PC-3 (cell line): ENCODE results near the gene CHAC1. TPM values are rescaled to one million over a fixed set of nuclear protein-coding genes. Genes with fewer than 3 reads are reported as not detected.

Experiments
- ATAC-seq: fragments of 200-7000 bp; cut with Tn5 transposase; 2 replicates; pipeline ENCODE4 v1.9.1; 2020; ENCODE audit warnings: mild to moderate bottlenecking, moderate library complexity
- BruUV-seq: library from RNA; stranded (reverse); fragments of 400-500 nt; replicated peaks from 2 replicates; lab custom pipeline; 2021; lab: Mats Ljungman, UMichigan
- CTCF ChIA-PET: fragments of 300-600 bp; sonication (Branson Sonifier 250); formaldehyde crosslinking; loops from one replicate; lab custom pipeline; 2022; ENCODE audit warnings: antibody characterized with exemption; lab: Charles Lee
- POLR2A ChIA-PET: fragments of 300-600 bp; sonication (Branson Sonifier 250); formaldehyde crosslinking; loops from one replicate; lab custom pipeline; 2022; ENCODE audit warnings: antibody characterized with exemption; ENCODE audit not compliant: unreplicated experiment; lab: Charles Lee
- DNase-seq: peaks from one replicate; pipeline ENCODE4 v3.0.0-alpha.2; 2015
- H2AFZ ChIP-seq: fragments of 300-600 bp; sonication (generic); 2 replicates; pipeline ENCODE4 v1.6.0; 2016; ENCODE audit warnings: antibody characterized with exemption, low read length
- H3F3A ChIP-seq: fragments of 300-600 bp; sonication (generic); one replicate; pipeline ENCODE4 v1.6.0; 2017; ENCODE audit warnings: antibody characterized with exemption, low read length, control low read depth, mild to moderate bottlenecking; ENCODE audit not compliant: unreplicated experiment
- H3K27ac ChIP-seq: fragments of 300-600 bp; sonication (generic); 2 replicates; pipeline ENCODE4 v1.5.1; 2016; ENCODE audit warnings: mild to moderate bottlenecking, low read length
- H3K27me3 ChIP-seq: fragments of 300-600 bp; sonication (generic); 2 replicates; pipeline ENCODE4 v1.6.1; 2016; ENCODE audit warnings: low read length, mixed read lengths
- H3K36me3 ChIP-seq: fragments of 300-600 bp; sonication (generic); 2 replicates; pipeline ENCODE4 v1.6.1; 2016; ENCODE audit warnings: low read depth, mixed run types, low read length, mixed read lengths
- H3K4me1 ChIP-seq: fragments of 300-600 bp; sonication (generic); 2 replicates; pipeline ENCODE4 v1.5.1; 2016; ENCODE audit warnings: low read length; ENCODE audit not compliant: insufficient read depth
- H3K4me2 ChIP-seq: fragments of 300-600 bp; sonication (generic); 2 replicates; pipeline ENCODE4 v1.6.0; 2016; ENCODE audit warnings: low read length
- H3K4me3 ChIP-seq: fragments of 300-600 bp; sonication (generic); 2 replicates; pipeline ENCODE4 v1.5.1; 2016; ENCODE audit warnings: mild to moderate bottlenecking, low read length, mixed read lengths
- H3K79me2 ChIP-seq: fragments of 300-600 bp; sonication (generic); 2 replicates; pipeline ENCODE4 v1.6.1; 2017; ENCODE audit warnings: low read length, mixed read lengths
- H3K9ac ChIP-seq: fragments of 300-600 bp; sonication (generic); 2 replicates; pipeline ENCODE4 v1.6.0; 2016; ENCODE audit warnings: mild to moderate bottlenecking, low read length
- H3K9me2 ChIP-seq: fragments of 300-600 bp; sonication (generic); replicated peaks from 2 replicates; pipeline ENCODE4 v1.6.1; 2016; ENCODE audit warnings: mixed run types, low read length, mixed read lengths
- H3K9me3 ChIP-seq: fragments of 300-600 bp; sonication (generic); 2 replicates; pipeline ENCODE4 v1.6.1; 2016; ENCODE audit warnings: low read length, mixed read lengths
- H4K20me1 ChIP-seq: fragments of 300-600 bp; sonication (generic); 2 replicates; pipeline ENCODE4 v1.6.1; 2016; ENCODE audit warnings: low read length, mixed read lengths
- CTCF ChIP-seq: fragments of 300-600 bp; sonication (generic); conservative IDR thresholded peaks from 2 replicates; pipeline ENCODE4 v1.5.1; 2017; ENCODE audit warnings: antibody characterized with exemption, low read depth, mild to moderate bottlenecking, low read length
- EZH2 ChIP-seq: fragments of 300-600 bp; sonication (generic); IDR thresholded peaks from one replicate; pipeline ENCODE4 v1.6.1; 2017; ENCODE audit warnings: antibody characterized with exemption, mild to moderate bottlenecking, low read length; ENCODE audit not compliant: unreplicated experiment
- EZH2phosphoT487 ChIP-seq: fragments of 300-600 bp; sonication (generic); IDR thresholded peaks from 2 replicates; pipeline ENCODE4 v1.6.1; 2018; ENCODE audit warnings: mild to moderate bottlenecking, antibody characterized with exemption, low read length, borderline replicate concordance
- intact Hi-C: fragments of 100-400 bp; cut with micrococcal nuclease; formaldehyde crosslinking; loops from 2 replicates; pipeline ENCODE4 v1.9.0; 2023
- total RNA-seq: library from RNA; depleted of rRNA; stranded (reverse); fragments of >200 nt; gene quantifications from 2 replicates; pipeline ENCODE4 v1.2.3, GENCODE V29; 2014

Gene CHAC1
- total RNA-seq, 1 experiment from 2014 or later = 13.3 TPM

GRCh38 chr15:40991355-40991754 is 38.1 kb downstream of the CHAC1 start:
- Histone ChIP-seq H3K9ac (no peak overlapping the region), H3K27ac (no peak overlapping the region), H3K4me3 (no peak overlapping the region), H3F3A (no peaks in the 10 kb centered on the region), H3K27me3 (no peaks in the 10 kb centered on the region), H3K4me2 (no peak overlapping the region), H2AFZ (no peak overlapping the region), H3K79me2 (no peaks in the 10 kb centered on the region), H3K9me3 (no peaks in the 10 kb centered on the region), H4K20me1 (no peaks in the 10 kb centered on the region), H3K4me1 (no peaks in the 10 kb centered on the region), H3K36me3 (peaks cover 50% of the 10 kb centered on the region), H3K9me2 (no peaks in the 10 kb centered on the region)
- CTCF ChIA-PET = no interaction called here
- DNase-seq (no peak), ATAC-seq (no peak)
- BruUV-seq = no TSS peak
- POLR2A ChIA-PET = no interaction called here
- intact Hi-C loops = no loop called here
- TF ChIP-seq EZH2 = no peak
- no peak for TF ChIP-seq EZH2phosphoT487
- no peak for TF ChIP-seq CTCF

GRCh38 chr15:40992241-40992741 is 39.0 kb downstream of the CHAC1 start:
- Histone ChIP-seq H3F3A (no peaks in the 10 kb centered on the region), H3K27ac (no peak overlapping the region), H3K4me1 (no peaks in the 10 kb centered on the region), H3K4me2 (no peak overlapping the region), H3K9me3 (no peaks in the 10 kb centered on the region), H3K79me2 (no peaks in the 10 kb centered on the region), H3K36me3 (peaks cover 52% of the 10 kb centered on the region), H3K9me2 (no peaks in the 10 kb centered on the region), H4K20me1 (no peaks in the 10 kb centered on the region), H3K4me3 (no peak overlapping the region), H2AFZ (no peak overlapping the region), H3K27me3 (no peaks in the 10 kb centered on the region), H3K9ac (no peak overlapping the region)
- POLR2A ChIA-PET = no interaction called here
- DNase-seq = no peak
- intact Hi-C loops = no loop called here
- BruUV-seq = no TSS peak
- ATAC-seq = no peak
- CTCF ChIA-PET = no interaction called here
- TF ChIP-seq EZH2phosphoT487 (no peak), CTCF (no peak), EZH2 (no peak)

GRCh38 chr15:40992825-40993224 is 39.6 kb downstream of the CHAC1 start:
- TF ChIP-seq EZH2 (no peak), EZH2phosphoT487 (no peak), CTCF (no peak)
- H3F3A ChIP-seq = no peaks in the 10 kb centered on the region
- no peak overlapping the region for H3K27ac ChIP-seq
- H3K36me3 ChIP-seq = peaks cover 51% of the 10 kb centered on the region
- no peak overlapping the region for H2AFZ ChIP-seq
- H3K4me3 ChIP-seq = no peak overlapping the region
- POLR2A ChIA-PET = no interaction called here
- BruUV-seq = no TSS peak
- H3K9me3 ChIP-seq = no peaks in the 10 kb centered on the region
- no peaks in the 10 kb centered on the region for H3K9me2 ChIP-seq
- intact Hi-C loops = no loop called here
- H3K4me1 ChIP-seq = no peaks in the 10 kb centered on the region
- H3K4me2 ChIP-seq = no peak overlapping the region
- no peak for DNase-seq
- ATAC-seq = no peak
- H3K79me2 ChIP-seq = no peaks in the 10 kb centered on the region
- CTCF ChIA-PET = no interaction called here
- H3K27me3 ChIP-seq = no peaks in the 10 kb centered on the region
- no peak overlapping the region for H3K9ac ChIP-seq
- H4K20me1 ChIP-seq = no peaks in the 10 kb centered on the region
